Left renal pelvis (tissue), 4 donors: ENCODE data around the gene FAM131C. TPM values are rescaled to one million over a fixed set of nuclear protein-coding genes. Genes with fewer than 3 reads are reported as not detected.
"Not testable (repeated sequence)": the region's sequence is repeated elsewhere in the genome, so short reads cannot be mapped to it uniquely, and the experiment has no call there.

Experiments used
- DNase-seq, 4 donors: peaks; one replicate each; pipeline ENCODE4 v3.0.0-alpha.2; 2013; ENCODE audit warnings: low read depth in 4 of 4, low spot score in 3 of 4
- polyA plus RNA-seq, 4 donors: library from polyadenylated mRNA; unstranded; fragments of 120-200 nt; gene quantifications; one replicate each; pipeline ENCODE4 v1.2.1, GENCODE V29; 2013; ENCODE audit not compliant: insufficient read length in 4 of 4

The FAM131C gene
- polyA plus RNA-seq, 4 donors, result 1.6 to 1.8 (median 1.7) TPM; not detected in 1

- DNase-seq, result no peak
These were observed 31.4 kb downstream of the FAM131C start for GRCh38 chr1:16042096-16042495.

GRCh38 chr1:16041200-16041599 is 32.3 kb downstream of the FAM131C start:
- DNase-seq, result no peak

GRCh38 chr1:16039871-16040270 is 33.6 kb downstream of the FAM131C start:
- DNase-seq, result not testable (repeated sequence)

GRCh38 chr1:16038620-16038912 is 34.9 kb downstream of the FAM131C start:
- no peak for DNase-seq

- not testable (repeated sequence) for DNase-seq
These were observed 37.0 kb downstream of the FAM131C start for GRCh38 chr1:16036461-16036860.

- DNase-seq, result not testable (repeated sequence)
These were observed 40.3 kb downstream of the FAM131C start for GRCh38 chr1:16033103-16033632.

- peak in 1 of 4 donors; percentile 62 for DNase-seq
These were observed 40.9 kb downstream of the FAM131C start for GRCh38 chr1:16032388-16033102.

- no peak for DNase-seq
These were observed 41.9 kb downstream of the FAM131C start for GRCh38 chr1:16031551-16031950.

- DNase-seq, result no peak
These were observed 44.2 kb downstream of the FAM131C start for GRCh38 chr1:16029288-16029687.

GRCh38 chr1:16029003-16029268 is 44.5 kb downstream of the FAM131C start:
- DNase-seq, result not testable (repeated sequence)

GRCh38 chr1:16028237-16029002 is 45.0 kb downstream of the FAM131C start:
- DNase-seq, result no peak

- no peak for DNase-seq
These were observed 46.5 kb downstream of the FAM131C start for GRCh38 chr1:16026723-16027484.

GRCh38 chr1:16026302-16026701 is 47.1 kb downstream of the FAM131C start:
- not testable (repeated sequence) for DNase-seq

- DNase-seq, result no peak
These were observed 50.3 kb downstream of the FAM131C start for GRCh38 chr1:16023050-16023653.

GRCh38 chr1:16022393-16022792 is 51.1 kb downstream of the FAM131C start:
- DNase-seq, result no peak

- no peak for DNase-seq
These were observed 51.8 kb downstream of the FAM131C start, which contains the start of gene CLCNKA for GRCh38 chr1:16021681-16022080. CLCNKA (plus strand) TSS chr1:16022036; CDS start chr1:16022620, 584 bp downstream.

- not testable (repeated sequence) for DNase-seq
These were observed 52.6 kb downstream of the FAM131C start for GRCh38 chr1:16020878-16021277.

- no peak for DNase-seq
These were observed 53.1 kb downstream of the FAM131C start for GRCh38 chr1:16020325-16020724.

GRCh38 chr1:16019644-16020277 is 53.7 kb downstream of the FAM131C start:
- no peak for DNase-seq
